Dorsolateral prefrontal cortex (tissue), 118 donors: Measurements from ENCODE around the gene CLDN34. TPM values are rescaled to one million over a fixed set of nuclear protein-coding genes. Genes with fewer than 3 reads are reported as not detected.

Experiments used
- total RNA-seq, 120 experiments: library from RNA; stranded (reverse); gene quantifications; one replicate each; pipeline versions ENCODE4 v1.2.3 to v1.2.4, GENCODE V29; 2022

The CLDN34 gene
- total RNA-seq, 120 experiments from 2014 or later: 0.45 to 5.5 (median 1.4) TPM; not detected in 14

Other genes starting within 250 kb of the CLDN34 start
- 10 to 100 TPM in 2 of 120 experiments, 1 to 10 TPM in 118; 1.2 to 14.4 (median 5.0) TPM for gene GPR143, start 201.5 kb upstream of the CLDN34 start, total RNA-seq
- 10 to 100 TPM in 119 of 120 experiments, 1 to 10 TPM in 1; 9.3 to 40.1 (median 24.5) TPM for gene SHROOM2, start 180.9 kb upstream of the CLDN34 start, total RNA-seq
- 100 to 1,000 TPM in 11 of 120 experiments, 10 to 100 TPM in 109; 37.8 to 131 (median 77.3) TPM for gene CLCN4, start 189.6 kb downstream of the CLDN34 start, total RNA-seq